AG09319 (cell line): ENCODE data around the gene GRAMD2A.

Experiments
- DNase-seq: peaks from one replicate; pipeline ENCODE4 v3.0.0-alpha.2; 2010; ENCODE audit warnings: low read depth; ENCODE audit errors: extremely low read depth
- TF ChIP-seq, protein P1 (sequence below): IDR thresholded peaks from 2 replicates; pipeline ENCODE4 v1.5.1; 2011; ENCODE audit warnings: low read depth, mild to moderate bottlenecking, inconsistent platforms, low read length, moderate library complexity

Gene GRAMD2A

DNA sequence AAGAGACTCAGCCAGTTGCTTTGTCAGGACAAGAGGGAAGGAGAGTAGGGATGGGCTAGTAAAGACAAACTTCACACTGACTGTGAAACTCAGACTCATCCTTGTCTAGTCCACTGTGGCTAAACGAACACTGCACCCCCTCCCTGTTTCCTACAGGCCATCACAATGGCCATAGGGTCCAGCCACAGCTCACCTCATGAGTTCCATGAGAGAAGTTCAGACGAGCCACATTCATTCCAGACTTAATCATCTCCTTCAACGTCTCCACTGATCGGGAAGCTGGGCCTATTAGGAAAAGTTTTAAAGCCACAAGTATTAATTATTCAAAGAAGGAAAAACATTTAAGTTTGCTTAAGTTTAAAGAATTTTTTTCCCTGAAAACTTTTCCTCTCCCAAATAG, 19.6 kb upstream of the GRAMD2A start:
- DNase-seq, result no peak
- TF ChIP-seq, protein P1, sequence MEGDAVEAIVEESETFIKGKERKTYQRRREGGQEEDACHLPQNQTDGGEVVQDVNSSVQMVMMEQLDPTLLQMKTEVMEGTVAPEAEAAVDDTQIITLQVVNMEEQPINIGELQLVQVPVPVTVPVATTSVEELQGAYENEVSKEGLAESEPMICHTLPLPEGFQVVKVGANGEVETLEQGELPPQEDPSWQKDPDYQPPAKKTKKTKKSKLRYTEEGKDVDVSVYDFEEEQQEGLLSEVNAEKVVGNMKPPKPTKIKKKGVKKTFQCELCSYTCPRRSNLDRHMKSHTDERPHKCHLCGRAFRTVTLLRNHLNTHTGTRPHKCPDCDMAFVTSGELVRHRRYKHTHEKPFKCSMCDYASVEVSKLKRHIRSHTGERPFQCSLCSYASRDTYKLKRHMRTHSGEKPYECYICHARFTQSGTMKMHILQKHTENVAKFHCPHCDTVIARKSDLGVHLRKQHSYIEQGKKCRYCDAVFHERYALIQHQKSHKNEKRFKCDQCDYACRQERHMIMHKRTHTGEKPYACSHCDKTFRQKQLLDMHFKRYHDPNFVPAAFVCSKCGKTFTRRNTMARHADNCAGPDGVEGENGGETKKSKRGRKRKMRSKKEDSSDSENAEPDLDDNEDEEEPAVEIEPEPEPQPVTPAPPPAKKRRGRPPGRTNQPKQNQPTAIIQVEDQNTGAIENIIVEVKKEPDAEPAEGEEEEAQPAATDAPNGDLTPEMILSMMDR, result no peak

DNA sequence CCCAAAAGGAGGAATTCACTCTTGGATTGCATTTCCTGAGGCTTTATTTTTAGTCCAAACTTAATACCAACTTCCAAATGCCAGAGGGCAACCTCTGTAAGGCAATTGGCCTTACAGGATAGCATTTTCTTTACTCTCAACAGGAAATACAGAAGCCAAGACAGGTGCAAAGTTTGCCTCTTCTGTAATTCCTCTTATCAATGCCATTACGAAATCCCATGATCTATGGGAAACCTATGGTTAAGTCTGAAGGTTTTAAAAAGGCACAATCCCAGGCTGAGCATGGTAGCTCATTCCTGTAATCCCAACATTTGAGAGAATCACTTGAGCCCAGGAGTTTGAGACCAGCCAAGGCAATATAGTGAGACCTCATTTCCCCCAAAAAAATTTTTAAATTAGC, 18.5 kb upstream of the GRAMD2A start:
- TF ChIP-seq, protein P1, result no peak
- DNase-seq, result no peak

DNA sequence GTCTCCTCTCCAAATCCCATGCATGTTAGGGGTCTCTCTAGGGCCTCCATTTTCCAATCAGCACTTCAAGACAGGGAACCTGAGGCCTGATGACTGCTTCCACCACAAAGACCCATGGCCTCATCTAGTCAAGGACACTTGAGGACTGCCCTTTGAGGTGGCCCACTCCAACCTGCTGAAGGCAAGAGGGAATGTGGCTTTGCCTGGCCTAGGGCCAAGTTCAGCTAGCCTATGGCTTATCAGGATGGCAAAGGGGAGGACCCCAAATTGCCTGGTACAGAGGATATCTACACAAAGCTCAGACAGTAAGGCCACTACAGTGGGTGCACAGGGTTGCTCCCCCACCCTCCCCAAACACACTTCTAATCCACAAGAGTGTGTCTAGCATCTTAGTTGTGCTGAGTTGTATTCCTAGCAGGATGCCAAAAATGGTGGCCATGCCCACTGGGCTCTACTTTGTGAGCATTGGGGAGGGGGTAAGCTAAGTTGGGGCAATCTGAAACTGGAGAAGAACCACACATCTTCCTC, 10.0 kb upstream of the GRAMD2A start:
- no peak for DNase-seq
- TF ChIP-seq, protein P1, result no peak

DNA sequence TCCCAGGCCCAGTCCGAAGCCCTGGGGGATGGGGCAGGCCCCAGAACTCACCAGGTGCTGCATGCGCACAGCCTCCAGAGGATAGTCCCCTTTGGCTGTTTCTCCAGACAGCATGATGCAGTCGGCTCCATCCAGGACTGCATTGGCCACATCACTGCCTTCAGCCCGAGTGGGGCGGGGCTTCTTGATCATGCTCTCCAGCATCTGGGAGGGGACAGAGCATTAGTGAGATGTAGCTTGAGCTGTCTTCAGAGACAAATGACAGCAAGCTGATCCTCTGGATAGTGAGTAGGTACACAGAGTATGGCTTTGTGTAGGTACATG, 9.1 kb upstream of the GRAMD2A start:
- TF ChIP-seq, protein P1, result no peak
- no peak for DNase-seq

DNA sequence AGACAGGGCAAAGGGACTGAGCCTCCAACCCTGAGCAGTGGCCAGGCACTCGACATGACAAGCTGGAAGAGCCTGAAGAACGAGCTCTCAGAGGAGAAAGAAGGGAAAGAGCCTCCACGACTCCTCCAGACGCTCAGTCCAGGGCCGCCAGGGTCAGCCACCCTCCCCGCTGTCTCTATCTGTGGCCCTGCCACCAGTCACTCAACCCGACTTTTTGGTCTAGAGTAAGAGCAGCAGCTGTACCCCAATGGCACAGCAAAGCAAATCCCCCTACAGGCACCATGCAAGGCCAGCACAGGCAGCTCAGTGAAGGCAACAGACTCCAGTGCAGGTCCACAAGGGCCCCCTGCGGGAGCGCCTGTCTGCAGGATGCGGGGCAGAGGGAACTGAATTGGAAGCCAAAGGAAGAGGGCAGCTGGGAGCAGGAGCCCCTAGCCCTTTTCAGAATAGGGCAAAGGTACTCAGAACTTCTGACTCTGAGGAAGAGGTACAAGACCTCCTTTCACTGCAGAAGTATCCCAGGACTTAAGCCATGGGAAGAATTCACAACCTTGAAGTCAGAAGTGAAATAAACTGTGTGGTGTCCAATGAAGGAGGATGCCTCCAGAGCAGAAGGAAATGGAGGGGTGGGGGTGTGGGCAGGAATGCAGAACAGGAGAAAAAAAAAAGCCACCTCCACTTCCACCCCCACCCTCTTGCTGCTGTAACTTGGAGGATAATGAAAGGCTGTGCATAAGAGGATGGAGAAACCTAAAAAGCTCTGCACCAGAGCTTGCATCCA, 8.5 kb upstream of the GRAMD2A start:
- TF ChIP-seq, protein P1, result no peak
- no peak for DNase-seq

DNA sequence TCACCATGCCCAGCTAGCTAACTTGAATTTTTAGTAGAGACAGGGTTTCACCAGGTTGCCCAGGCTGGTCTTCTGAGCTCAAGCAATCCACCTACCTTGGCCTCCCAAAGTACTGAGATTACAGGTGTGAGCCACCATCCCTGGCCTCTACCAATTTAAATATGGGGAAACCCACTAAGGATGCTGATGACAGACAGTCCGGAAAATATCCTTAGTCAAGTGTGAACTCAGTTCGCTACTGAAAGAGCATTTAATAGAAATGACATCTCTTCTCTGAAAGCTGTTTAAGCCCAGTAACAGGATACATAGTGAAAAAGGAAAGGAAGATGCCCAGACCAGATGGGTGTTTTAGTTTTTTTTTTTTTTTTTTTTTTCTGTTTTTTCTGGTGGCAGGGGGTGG, 7.7 kb upstream of the GRAMD2A start:
- TF ChIP-seq, protein P1, result no peak
- no peak for DNase-seq

DNA sequence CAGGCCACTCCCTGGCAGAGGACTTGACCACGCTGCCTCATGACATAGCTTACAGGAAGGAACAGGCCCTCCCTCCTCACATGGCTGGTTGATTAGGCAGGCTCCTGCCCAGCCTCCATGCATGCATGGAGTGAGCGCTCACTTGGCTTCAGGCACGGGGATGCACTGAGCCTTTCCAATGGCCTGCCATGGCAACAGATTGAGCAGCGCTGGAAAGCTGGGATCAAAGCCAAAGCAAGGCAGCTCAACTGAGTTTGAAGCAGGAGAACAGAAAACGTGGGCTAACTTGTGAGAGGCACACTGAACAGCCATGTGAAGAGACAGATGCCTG, 5.9 kb upstream of the GRAMD2A start:
- DNase-seq, result peak; percentile 92
- TF ChIP-seq, protein P1, result no peak
